Kidney (tissue), 14 donors: ENCODE results near the gene ZNF460. TPM values are rescaled to one million over a fixed set of nuclear protein-coding genes. Genes with fewer than 3 reads are reported as not detected.
"Not testable (repeated sequence)": the region's sequence is repeated elsewhere in the genome, so short reads cannot be mapped to it uniquely, and the experiment has no call there.

Experiments used
- DNase-seq, 5 donors: peaks; one replicate each; pipeline ENCODE4 v3.0.0-alpha.2; 2013 to 2020
- FAIRE-seq: peaks from 2 replicates; lab custom pipeline; 2012; peaks lifted over from hg19 to GRCh38; lab: Jason Lieb, UNC
- H3K27ac ChIP-seq, 2 donors: one replicate each; pipeline ENCODE4 v1.7.0; 2013; ENCODE audit warnings: low read depth in 2 of 2, low read length in 2 of 2, inconsistent platforms in 1 of 2
- H3K27me3 ChIP-seq: one replicate; pipeline ENCODE4 v1.7.1; 2013; ENCODE audit warnings: low read length, inconsistent platforms; ENCODE audit not compliant: control insufficient read depth, insufficient read depth
- H3K36me3 ChIP-seq, 3 donors: one replicate each; pipeline versions ENCODE4 v1.7.0 to v1.7.1; 2013; ENCODE audit warnings: low read length in 3 of 3, control low read depth in 1 of 3, inconsistent platforms in 1 of 3; ENCODE audit not compliant: insufficient read depth in 3 of 3, control insufficient read depth in 2 of 3
- H3K4me1 ChIP-seq, 3 donors: one replicate each; pipeline versions ENCODE4 v1.7.0 to v1.7.1; 2013; ENCODE audit warnings: low read length in 3 of 3, inconsistent platforms in 1 of 3, low read depth in 1 of 3; ENCODE audit not compliant: control insufficient read depth in 2 of 3, insufficient read depth in 2 of 3
- H3K4me3 ChIP-seq, 3 donors: one replicate each; pipeline versions ENCODE4 v1.7.0 to v1.8.1; 2013; ENCODE audit warnings: low read length in 3 of 3, control low read depth in 1 of 3, inconsistent platforms in 1 of 3
- H3K9ac ChIP-seq, 3 donors: one replicate each; pipeline versions ENCODE4 v1.7.0 to v1.7.1; 2013; ENCODE audit warnings: low read length in 3 of 3, control low read depth in 1 of 3, inconsistent platforms in 1 of 3
- H3K9me3 ChIP-seq, 3 donors: one replicate each; pipeline versions ENCODE4 v1.7.0 to v1.7.1; 2013; ENCODE audit warnings: low read length in 3 of 3, control low read depth in 1 of 3, inconsistent platforms in 1 of 3; ENCODE audit not compliant: control insufficient read depth in 2 of 3, insufficient read depth in 1 of 3
- CTCF ChIP-seq: IDR thresholded peaks from 3 replicates; pipeline ENCODE4 v1.5.1; 2012; ENCODE audit warnings: mild to moderate bottlenecking, moderate library complexity, borderline replicate concordance; ENCODE audit not compliant: insufficient read depth; ENCODE audit errors: extremely low read depth
- intact Hi-C: fragments of 100-400 bp; cut with DNase I; formaldehyde crosslinking; loops from one replicate; pipeline ENCODE4 v1.11.1; 2022
- polyA plus RNA-seq: library from polyadenylated mRNA; stranded (reverse); fragments of 350-450 nt; fragmentation: Illumina TruSeq; extraction: RNeasy Lipid Tissue Mini Kit (QIAGEN cat#74804); gene quantifications from one replicate; pipeline ENCODE4 v1.2.3, GENCODE V29; 2014; ENCODE audit warnings: low read depth, low replicate concordance; ENCODE audit not compliant: insufficient read depth
- total RNA-seq: library from RNA; stranded (reverse); fragmentation: NEBNext Ultra II Directional; extraction: Animal tissue kit (Norgen Biotek cat#: 25700); gene quantifications from one replicate; pipeline ENCODE4 v1.2.1, GENCODE V29; 2021
- donor health status: control.
- donor health status: control.
- donor health status: control.
- donor health status: control.
- donor health status: control.
- donor health status: DM: yes; HTN: yes; CAD: no.
- donor health status: Normal renal cell carcinoma (clear cell type).

The ZNF460 gene
- total and polyA plus RNA-seq, 2 donors from 2014 or later, result 0.62 to 81.3 TPM

GRCh38 chr19:57248646-57249045 lies 31.6 kb upstream of the ZNF460 start:
- Histone ChIP-seq H3K36me3 (peaks cover 7 to 33% (median 30%) of the 10 kb centered on the region in 3 donors), H3K27me3 (no peaks in the 10 kb centered on the region), H3K9ac (no peak overlapping the region), H3K4me3 (no peak overlapping the region), H3K27ac (no peak overlapping the region), H3K9me3 (no peaks in the 10 kb centered on the region), H3K4me1 (no peaks in the 10 kb centered on the region)
- DNase-seq (no peak), FAIRE-seq (no peak)
- TF ChIP-seq CTCF, result no peak
- intact Hi-C loops, result no loop called here

DNA sequence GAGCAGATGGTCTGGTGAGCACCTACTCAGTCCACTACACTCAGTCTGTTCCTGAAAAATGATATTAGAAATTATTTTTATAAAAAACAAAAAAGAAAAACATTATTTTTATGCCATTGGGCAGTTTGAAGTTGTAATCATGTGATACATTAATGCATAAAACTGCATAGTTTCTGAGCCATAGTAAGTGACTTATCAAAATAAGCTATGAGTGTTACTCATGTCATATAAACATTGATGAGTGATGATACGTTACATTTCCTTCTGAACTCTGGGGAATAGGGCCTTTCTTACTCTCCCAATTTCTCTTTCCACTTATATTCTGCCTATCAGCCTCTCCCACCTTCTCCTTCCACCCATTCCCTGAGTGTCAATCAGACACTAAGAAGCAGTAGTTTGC lies 31.0 kb upstream of the ZNF460 start:
- no peaks in the 10 kb centered on the region for H3K27me3 ChIP-seq
- peaks cover 7 to 36% (median 36%) of the 10 kb centered on the region in 3 donors for H3K36me3 ChIP-seq
- intact Hi-C loops, result no loop called here
- FAIRE-seq (no peak), DNase-seq (no peak)
- TF ChIP-seq CTCF, result no peak
- no peak overlapping the region for H3K9ac ChIP-seq
- H3K9me3 ChIP-seq, result no peaks in the 10 kb centered on the region
- no peak overlapping the region for H3K4me3 ChIP-seq
- no peaks in the 10 kb centered on the region for H3K4me1 ChIP-seq
- H3K27ac ChIP-seq, result no peak overlapping the region

GRCh38 chr19:57253767-57254166 lies 26.5 kb upstream of the ZNF460 start:
- H3K4me3 ChIP-seq, FAIRE-seq, H3K27ac ChIP-seq, intact Hi-C loops, H3K4me1 ChIP-seq, H3K9ac ChIP-seq, H3K9me3 ChIP-seq, DNase-seq, H3K27me3 ChIP-seq: not testable (repeated sequence)
- H3K36me3 ChIP-seq, result peaks cover 4 to 27% (median 24%) of the 10 kb centered on the region in 3 donors

- H3K36me3 ChIP-seq, result peaks cover 0 to 4% (median 0%) of the 10 kb centered on the region in 3 donors
- no peaks in the 10 kb centered on the region for H3K4me1 ChIP-seq
- H3K27me3 ChIP-seq, result no peaks in the 10 kb centered on the region
- intact Hi-C loops, result no loop called here
- no peak for TF ChIP-seq CTCF
- FAIRE-seq, result no peak
- DNase-seq, result no peak
- H3K27ac ChIP-seq, result no peak overlapping the region
- H3K9ac ChIP-seq, result no peak overlapping the region
- no peak overlapping the region for H3K4me3 ChIP-seq
- no peaks in the 10 kb centered on the region for H3K9me3 ChIP-seq
Observed at GRCh38 chr19:57262044-57262443, 18.2 kb upstream of the ZNF460 start.
